Transverse colon (tissue), 4 donors: ENCODE data around the gene NUB1.

Experiments used
- EP300 ChIP-seq: sonication (generic); formaldehyde crosslinking; IDR thresholded peaks from one replicate; pipeline ENCODE4 v1.6.1; 2017; ENCODE audit warnings: antibody characterized with exemption, low read depth
- POLR2A ChIP-seq: fragments of 450-650 bp; IDR thresholded peaks from one replicate; pipeline ENCODE4 v1.6.1; 2016; ENCODE audit warnings: antibody characterized with exemption, mild to moderate bottlenecking, moderate library complexity
- POLR2AphosphoS5 ChIP-seq, 3 donors: sonication (generic); formaldehyde crosslinking; IDR thresholded peaks; one replicate each; pipeline ENCODE4 v1.6.1; 2016; ENCODE audit warnings: antibody characterized with exemption in 3 of 3
- TF ChIP-seq, protein P1 (sequence below), 5 experiments: fragments of 200-600 bp in 3 of 5; fragments of 450-650 bp in 2 of 5; sonication (generic) in 3 of 5; IDR thresholded peaks; 1 replicate in 2 of 5; 2 replicates in 3 of 5; pipeline ENCODE4 v1.5.1; 2016 to 2017; ENCODE audit warnings: antibody characterized with exemption in 5 of 5, inconsistent platforms in 3 of 5, mild to moderate bottlenecking in 2 of 5, moderate library complexity in 1 of 5

DNA sequence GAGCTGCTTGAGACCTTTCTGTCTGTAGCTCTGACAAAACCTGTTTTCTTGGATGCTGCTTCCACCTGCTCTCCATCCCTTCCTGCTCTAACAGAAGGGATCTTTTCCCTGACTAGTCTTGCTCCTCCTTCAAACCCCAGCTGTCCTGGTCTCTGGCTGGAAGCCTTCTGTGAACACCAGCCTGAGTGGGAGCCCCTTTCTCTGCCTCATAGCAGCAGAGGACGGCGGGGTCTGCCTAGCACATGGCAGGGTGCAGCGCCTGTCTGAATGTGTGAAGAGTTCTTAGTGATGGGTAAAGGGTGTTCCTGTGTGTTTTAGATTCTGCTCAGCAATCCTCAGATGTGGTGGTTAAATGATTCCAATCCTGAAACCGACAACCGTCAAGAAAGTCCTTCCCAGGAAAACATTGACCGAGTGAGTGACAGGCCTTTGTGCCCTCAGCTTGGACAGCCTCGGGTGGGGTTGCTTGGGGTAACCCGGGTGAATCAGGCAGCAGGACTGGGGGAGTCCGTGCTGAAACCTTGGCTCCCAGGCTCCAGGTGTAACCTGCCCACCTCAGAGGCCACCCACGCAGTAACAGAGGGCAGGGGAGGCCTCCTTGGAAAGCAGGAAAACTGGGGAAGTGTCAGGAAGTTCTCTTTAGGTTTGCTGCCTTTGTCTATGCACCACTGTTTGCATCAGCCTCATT, 34.1 kb downstream of the NUB1 start:
- TF ChIP-seq, protein P1, sequence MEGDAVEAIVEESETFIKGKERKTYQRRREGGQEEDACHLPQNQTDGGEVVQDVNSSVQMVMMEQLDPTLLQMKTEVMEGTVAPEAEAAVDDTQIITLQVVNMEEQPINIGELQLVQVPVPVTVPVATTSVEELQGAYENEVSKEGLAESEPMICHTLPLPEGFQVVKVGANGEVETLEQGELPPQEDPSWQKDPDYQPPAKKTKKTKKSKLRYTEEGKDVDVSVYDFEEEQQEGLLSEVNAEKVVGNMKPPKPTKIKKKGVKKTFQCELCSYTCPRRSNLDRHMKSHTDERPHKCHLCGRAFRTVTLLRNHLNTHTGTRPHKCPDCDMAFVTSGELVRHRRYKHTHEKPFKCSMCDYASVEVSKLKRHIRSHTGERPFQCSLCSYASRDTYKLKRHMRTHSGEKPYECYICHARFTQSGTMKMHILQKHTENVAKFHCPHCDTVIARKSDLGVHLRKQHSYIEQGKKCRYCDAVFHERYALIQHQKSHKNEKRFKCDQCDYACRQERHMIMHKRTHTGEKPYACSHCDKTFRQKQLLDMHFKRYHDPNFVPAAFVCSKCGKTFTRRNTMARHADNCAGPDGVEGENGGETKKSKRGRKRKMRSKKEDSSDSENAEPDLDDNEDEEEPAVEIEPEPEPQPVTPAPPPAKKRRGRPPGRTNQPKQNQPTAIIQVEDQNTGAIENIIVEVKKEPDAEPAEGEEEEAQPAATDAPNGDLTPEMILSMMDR (IDR thresholded peaks at IDR 0.05): no peak
- TF ChIP-seq POLR2A (no peak), POLR2AphosphoS5 (IDR thresholded peaks at IDR 0.05) (no peak), EP300 (no peak)
